CD4-positive, alpha-beta memory T cell (primary cell): ENCODE measurements around the gene SLC6A7. TPM values are rescaled to one million over a fixed set of nuclear protein-coding genes. Genes with fewer than 3 reads are reported as not detected.
A peak's percentile ranks its signal among the peaks of the same experiment; 100 is the strongest.

ENCODE experiments used
- CTCF ChIA-PET: fragments of 350-600 bp; sonication (Branson Sonifier 250); formaldehyde crosslinking; loops from one replicate; lab custom pipeline; 2021; ENCODE audit warnings: inconsistent platforms; ENCODE audit not compliant: partially characterized antibody; lab: Charles Lee
- POLR2A ChIA-PET: fragments of 350-600 bp; sonication (Branson Sonifier 250); formaldehyde crosslinking; loops from one replicate; lab custom pipeline; 2021; ENCODE audit not compliant: partially characterized antibody; lab: Charles Lee
- DNase-seq, 5 donors: peaks; one replicate each; pipeline versions ENCODE4 v3.0.0 to v3.0.0-alpha.2; 2020 to 2022; ENCODE audit warnings: mixed read lengths in 1 of 5
- H3K27ac ChIP-seq: one replicate; pipeline ENCODE4 v1.7.0; 2013; ENCODE audit warnings: low read depth, low read length
- H3K27me3 ChIP-seq: 2 replicates; pipeline ENCODE4 v1.7.0; 2013; ENCODE audit warnings: mild to moderate bottlenecking, low read length, moderate library complexity; ENCODE audit not compliant: insufficient read depth
- H3K36me3 ChIP-seq: 2 replicates; pipeline ENCODE4 v1.7.0; 2013; ENCODE audit warnings: mild to moderate bottlenecking, low read length, moderate library complexity; ENCODE audit not compliant: insufficient read depth
- H3K4me1 ChIP-seq: 2 replicates; pipeline ENCODE4 v1.7.0; 2013; ENCODE audit warnings: mild to moderate bottlenecking, low read length, moderate library complexity; ENCODE audit not compliant: insufficient read depth
- H3K4me3 ChIP-seq, 2 donors: one replicate each; pipeline ENCODE4 v1.7.0; 2013; ENCODE audit warnings: low read length in 2 of 2, mild to moderate bottlenecking in 1 of 2
- H3K9me3 ChIP-seq, 2 donors: one replicate each; pipeline ENCODE4 v1.7.0; 2013; ENCODE audit warnings: low read length in 2 of 2, control low read depth in 1 of 2; ENCODE audit not compliant: control insufficient read depth in 1 of 2
- H3K27ac Mint-ChIP-seq, 7 donors: one replicate each; pipeline ENCODE4 v1.8.0; 2020 to 2021; ENCODE audit warnings: mixed read lengths in 7 of 7, mild to moderate bottlenecking in 6 of 7, inconsistent platforms in 3 of 7, moderate library complexity in 3 of 7
- H3K27me3 Mint-ChIP-seq, 2 donors: one replicate each; pipeline ENCODE4 v1.8.0; 2020 to 2021; ENCODE audit warnings: mixed read lengths in 2 of 2
- H3K36me3 Mint-ChIP-seq, 2 donors: one replicate each; pipeline ENCODE4 v1.8.0; 2020 to 2021; ENCODE audit warnings: mixed read lengths in 2 of 2, inconsistent platforms in 1 of 2, mild to moderate bottlenecking in 1 of 2
- H3K4me1 Mint-ChIP-seq, 4 donors: one replicate each; pipeline ENCODE4 v1.8.0; 2020 to 2021; ENCODE audit warnings: mixed read lengths in 4 of 4, mild to moderate bottlenecking in 1 of 4
- H3K4me3 Mint-ChIP-seq, 8 donors: one replicate each; pipeline ENCODE4 v1.8.0; 2020 to 2021; ENCODE audit warnings: mixed read lengths in 8 of 8, mild to moderate bottlenecking in 7 of 8, moderate library complexity in 6 of 8, inconsistent platforms in 3 of 8
- H3K9me3 Mint-ChIP-seq, 8 donors: one replicate each; pipeline ENCODE4 v1.8.0; 2020 to 2021; ENCODE audit warnings: mixed read lengths in 8 of 8, mild to moderate bottlenecking in 5 of 8, inconsistent platforms in 3 of 8, moderate library complexity in 1 of 8
- intact Hi-C: fragments of 100-400 bp; cut with micrococcal nuclease; formaldehyde crosslinking; loops from one replicate; pipeline ENCODE4 v1.15.1; 2023
- polyA plus RNA-seq, 2 donors: library from polyadenylated mRNA; unstranded; fragments of 300-500 nt; fragmentation: Illumina TruSeq; gene quantifications; one replicate each; pipeline ENCODE4 v1.2.3, GENCODE V29; 2021
- total RNA-seq, 2 experiments: library from RNA; stranded (reverse); gene quantifications; one replicate each; pipeline ENCODE4 v1.2.3, GENCODE V29; 2021

The SLC6A7 gene
- total and polyA plus RNA-seq, 4 experiments from 2014 or later: not detected

DNA sequence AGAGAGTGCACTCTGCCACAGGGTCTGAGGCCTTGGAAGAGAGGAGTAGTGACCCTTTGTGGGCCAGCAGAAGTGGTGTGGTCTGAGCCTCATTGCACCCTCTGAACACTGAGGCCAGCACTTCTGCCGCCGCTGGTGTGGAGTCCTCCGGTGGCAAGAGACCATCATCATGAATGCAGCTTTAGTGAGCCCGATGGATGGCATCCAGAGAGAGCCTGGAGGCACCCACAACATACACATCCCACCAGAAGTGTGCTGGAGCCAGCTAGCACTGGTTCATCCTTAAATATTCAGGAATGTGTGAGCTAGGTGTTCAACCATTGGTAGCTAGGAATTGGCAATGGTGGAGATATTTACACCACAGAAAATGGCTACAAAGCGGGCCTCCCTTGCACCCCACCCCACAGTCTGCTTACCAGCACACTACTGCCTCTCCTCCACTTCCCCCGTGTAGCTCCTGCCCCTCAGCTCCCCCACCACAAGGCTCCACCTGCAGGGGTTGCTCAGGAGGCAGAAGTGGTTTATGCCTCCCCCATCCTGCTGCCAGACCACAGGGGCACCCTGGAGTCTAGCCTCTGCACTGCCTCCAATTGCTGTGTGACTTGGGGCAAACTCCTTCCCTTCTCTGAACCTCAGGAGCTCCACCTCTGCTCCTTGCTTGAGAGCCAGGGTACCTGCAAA lies 16.4 kb downstream of the SLC6A7 start:
- no peaks in the 10 kb centered on the region for H3K36me3 Mint-ChIP-seq
- H3K36me3 ChIP-seq: no peaks in the 10 kb centered on the region
- no peaks in the 10 kb centered on the region for H3K27me3 ChIP-seq
- peaks cover 4 to 21% (median 10%) of the 10 kb centered on the region in 4 donors for H3K4me1 Mint-ChIP-seq
- POLR2A ChIA-PET: no interaction called here
- no peak overlapping the region for H3K27ac Mint-ChIP-seq
- H3K9me3 ChIP-seq: no peaks in the 10 kb centered on the region
- peaks cover 9% of the 10 kb centered on the region for H3K4me1 ChIP-seq
- intact Hi-C loops: no loop called here
- no peak for DNase-seq
- no peak overlapping the region for H3K4me3 ChIP-seq
- no peak overlapping the region for H3K27ac ChIP-seq
- CTCF ChIA-PET: interaction anchor here (0.9 kb wide), 1 partner anchor 12 kb away, joined by 3 read pairs; no protein-coding TSS in a partner anchor
- peaks cover 4 to 9% of the 10 kb centered on the region in 2 donors for H3K27me3 Mint-ChIP-seq
- H3K9me3 Mint-ChIP-seq: no peaks in the 10 kb centered on the region
- H3K4me3 Mint-ChIP-seq: no peak overlapping the region

- ChIA-PET POLR2A (no interaction called here), CTCF (interaction anchor here (0.9 kb wide), 1 partner anchor 11 kb away, joined by 3 read pairs; no protein-coding TSS in a partner anchor)
- no peaks in the 10 kb centered on the region for H3K9me3 ChIP-seq
- H3K4me3 ChIP-seq: no peak overlapping the region
- DNase-seq: no peak
- no peak overlapping the region for H3K27ac ChIP-seq
- Mint-ChIP-seq H3K9me3 (no peaks in the 10 kb centered on the region), H3K27me3 (peaks cover 4 to 9% of the 10 kb centered on the region in 2 donors), H3K36me3 (no peaks in the 10 kb centered on the region), H3K4me3 (no peak overlapping the region), H3K27ac (no peak overlapping the region), H3K4me1 (peaks cover 4 to 21% (median 10%) of the 10 kb centered on the region in 4 donors)
- peaks cover 9% of the 10 kb centered on the region for H3K4me1 ChIP-seq
- no peaks in the 10 kb centered on the region for H3K27me3 ChIP-seq
- intact Hi-C loops: no loop called here
- H3K36me3 ChIP-seq: no peaks in the 10 kb centered on the region
Observed at GRCh38 chr5:150206779-150207115, 16.9 kb downstream of the SLC6A7 start.

- DNase-seq: no peak
- CTCF ChIA-PET: interaction anchor here (0.6 to 1.7 kb wide), 4 partner anchors 10 to 282 kb away, joined by 3 to 6 read pairs (median 4); no protein-coding TSS in a partner anchor
- POLR2A ChIA-PET: no interaction called here
- Mint-ChIP-seq H3K36me3 (no peaks in the 10 kb centered on the region), H3K27ac (peak overlapping the region in 1 of 7 donors; percentile 27), H3K27me3 (peaks cover 6 to 9% of the 10 kb centered on the region in 2 donors), H3K4me3 (peak overlapping the region in 6 of 8 donors; percentile 6 to 63 (median 48)), H3K9me3 (no peaks in the 10 kb centered on the region), H3K4me1 (peaks cover 4 to 21% (median 10%) of the 10 kb centered on the region in 4 donors)
- Histone ChIP-seq H3K4me1 (peaks cover 9% of the 10 kb centered on the region), H3K36me3 (no peaks in the 10 kb centered on the region), H3K27me3 (no peaks in the 10 kb centered on the region), H3K27ac (no peak overlapping the region), H3K4me3 (no peak overlapping the region), H3K9me3 (no peaks in the 10 kb centered on the region)
- intact Hi-C loops: no loop called here
Observed at GRCh38 chr5:150208187-150209098, 18.6 kb downstream of the SLC6A7 start.

- Mint-ChIP-seq H3K27ac (peak overlapping the region in 2 of 7 donors; percentile 8 to 60), H3K9me3 (no peaks in the 10 kb centered on the region), H3K36me3 (no peaks in the 10 kb centered on the region), H3K27me3 (peaks cover 6 to 9% of the 10 kb centered on the region in 2 donors), H3K4me3 (peak overlapping the region in 7 of 8 donors; percentile 33 to 63 (median 49)), H3K4me1 (peaks cover 4 to 21% (median 10%) of the 10 kb centered on the region in 4 donors)
- H3K36me3 ChIP-seq: no peaks in the 10 kb centered on the region
- H3K4me3 ChIP-seq: no peak overlapping the region
- H3K9me3 ChIP-seq: no peaks in the 10 kb centered on the region
- intact Hi-C loops: no loop called here
- ChIA-PET CTCF (interaction anchor here (0.6 to 1.7 kb wide), 3 partner anchors 9 to 283 kb away, joined by 3 to 6 read pairs (median 4); no protein-coding TSS in a partner anchor), POLR2A (no interaction called here)
- H3K27me3 ChIP-seq: no peaks in the 10 kb centered on the region
- peaks cover 9% of the 10 kb centered on the region for H3K4me1 ChIP-seq
- no peak overlapping the region for H3K27ac ChIP-seq
- peak in 4 of 5 donors; percentile 5 to 11 (median 7) for DNase-seq
Observed at GRCh38 chr5:150209099-150209635, 19.3 kb downstream of the SLC6A7 start.

DNA sequence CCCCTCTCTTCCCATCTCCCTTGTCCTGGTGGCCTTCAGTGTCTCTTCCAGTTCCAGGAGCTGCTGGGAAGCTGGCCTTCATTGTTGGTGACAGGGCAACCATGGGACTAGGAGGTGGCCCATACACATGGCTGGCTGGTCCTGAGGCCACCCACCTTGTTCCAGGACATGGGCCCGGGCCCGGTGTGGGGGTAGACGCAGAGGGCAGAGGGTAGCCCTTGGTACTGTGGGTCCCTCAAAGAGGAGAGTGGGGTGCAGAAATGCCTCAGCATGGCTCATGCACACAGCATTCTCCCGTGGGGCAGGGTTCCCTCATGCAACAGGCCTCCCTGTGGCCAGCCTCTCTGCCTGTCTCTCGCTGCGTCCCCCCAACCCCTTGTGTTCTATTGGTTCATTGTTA lies 20.8 kb downstream of the SLC6A7 start:
- no peak overlapping the region for H3K27ac ChIP-seq
- peaks cover 9% of the 10 kb centered on the region for H3K4me1 ChIP-seq
- H3K36me3 ChIP-seq: no peaks in the 10 kb centered on the region
- Mint-ChIP-seq H3K36me3 (no peaks in the 10 kb centered on the region), H3K4me1 (peaks cover 4 to 21% (median 10%) of the 10 kb centered on the region in 4 donors), H3K9me3 (no peaks in the 10 kb centered on the region), H3K27ac (no peak overlapping the region), H3K4me3 (no peak overlapping the region), H3K27me3 (peaks cover 6% of the 10 kb centered on the region in 2 donors)
- DNase-seq: no peak
- H3K9me3 ChIP-seq: no peaks in the 10 kb centered on the region
- intact Hi-C loops: no loop called here
- H3K27me3 ChIP-seq: no peaks in the 10 kb centered on the region
- no peak overlapping the region for H3K4me3 ChIP-seq
- CTCF ChIA-PET: interaction anchor here (1.7 kb wide), 1 partner anchor 10 kb away, joined by 6 read pairs; no protein-coding TSS in a partner anchor
- POLR2A ChIA-PET: no interaction called here

DNA sequence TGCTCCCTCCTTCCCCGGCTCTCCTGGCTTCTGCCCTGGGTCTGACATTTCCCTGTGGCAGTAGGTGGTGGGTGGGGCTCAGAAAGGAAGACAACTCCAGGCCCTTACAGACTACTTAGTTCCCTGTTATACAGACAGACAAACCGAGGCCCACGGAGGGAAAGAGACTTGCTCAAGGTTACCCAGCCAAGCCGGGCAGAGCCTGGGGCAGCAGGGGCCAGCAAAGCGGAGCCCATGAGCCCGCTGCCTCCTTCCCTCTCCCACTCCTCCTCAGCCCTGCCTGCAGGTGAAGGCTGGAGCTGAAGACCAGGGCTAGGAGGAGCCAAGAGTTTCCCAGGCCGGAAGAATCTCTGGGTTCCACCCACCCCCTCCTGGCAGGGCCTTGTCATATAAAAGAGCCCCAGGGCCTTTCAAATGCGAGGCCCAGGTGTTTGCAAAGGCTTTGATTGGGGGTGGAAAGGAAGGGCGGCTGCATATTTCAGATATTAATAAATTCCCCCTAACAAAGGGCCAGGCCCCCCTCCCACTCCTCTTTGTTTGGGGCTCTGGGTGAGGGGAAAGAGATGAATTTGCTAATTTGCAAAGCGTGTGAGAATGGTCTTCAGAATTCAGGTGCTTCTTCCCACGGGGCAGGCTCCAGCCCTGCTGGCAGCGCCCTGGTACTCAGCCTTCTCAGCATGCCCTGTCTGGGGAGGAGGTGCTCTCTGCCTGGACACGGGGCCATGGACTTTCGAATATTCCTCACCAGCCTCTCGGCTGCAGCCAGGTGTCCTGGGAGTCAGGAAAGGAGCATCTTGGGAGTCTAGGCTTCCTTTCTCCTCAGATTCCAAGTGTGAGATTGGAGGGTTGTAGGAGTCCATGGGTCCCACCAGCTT lies 21.5 kb downstream of the SLC6A7 start:
- POLR2A ChIA-PET: no interaction called here
- H3K27me3 ChIP-seq: no peaks in the 10 kb centered on the region
- Mint-ChIP-seq H3K36me3 (no peaks in the 10 kb centered on the region), H3K9me3 (no peaks in the 10 kb centered on the region), H3K27ac (peak overlapping the region in 1 of 7 donors; percentile 53), H3K4me1 (peaks cover 4 to 21% (median 10%) of the 10 kb centered on the region in 4 donors), H3K27me3 (peaks cover 6% of the 10 kb centered on the region in 2 donors), H3K4me3 (no peak overlapping the region)
- intact Hi-C loops: no loop called here
- no peak for DNase-seq
- H3K4me1 ChIP-seq: peaks cover 9% of the 10 kb centered on the region
- H3K36me3 ChIP-seq: no peaks in the 10 kb centered on the region
- H3K4me3 ChIP-seq: no peak overlapping the region
- CTCF ChIA-PET: no interaction called here
- no peaks in the 10 kb centered on the region for H3K9me3 ChIP-seq
- H3K27ac ChIP-seq: no peak overlapping the region
